ENCODE results near the gene SLC10A7. TPM values are rescaled to one million over a fixed set of nuclear protein-coding genes. Genes with fewer than 3 reads are reported as not detected.

The SLC10A7 gene
- total and polyA plus RNA-seq, 10 of the 15 experiments (the other 5 are each of a cell fraction or from before 2014, with no cell fraction given): 4.6 to 23.7 (median 15.6) TPM

DNA sequence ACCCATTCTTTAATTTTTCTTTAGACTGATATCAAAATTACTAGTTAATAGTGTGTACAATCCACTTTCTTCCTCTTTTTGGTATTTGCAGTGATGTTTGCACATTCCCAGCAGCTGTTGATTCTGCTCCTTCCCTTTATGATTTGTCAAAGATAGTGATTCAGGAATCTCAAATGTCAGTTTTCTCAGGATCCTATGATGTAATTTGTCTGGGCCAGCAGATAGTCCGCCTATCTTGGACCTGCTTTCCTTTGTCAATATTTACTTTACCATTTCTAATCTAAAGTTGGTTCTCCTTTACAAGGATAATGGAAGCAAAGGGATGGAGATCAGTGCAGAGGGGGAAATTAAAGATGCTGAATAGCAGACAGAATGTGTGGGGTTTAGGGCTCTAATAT, 185.3 kb downstream of the SLC10A7 start:
- Histone ChIP-seq H3K4me3 (no peak overlapping the region), H3K9me3 (replicated peaks; ENCODE audit: control insufficient read depth, insufficient read depth, low read length) (no peaks in the 10 kb centered on the region), H4K20me1 (ENCODE audit: control insufficient read depth, insufficient read depth) (no peaks in the 10 kb centered on the region), H3K27ac (ENCODE audit: control insufficient read depth, insufficient read depth) (no peak overlapping the region), H3K4me2 (ENCODE audit: control insufficient read depth, insufficient read depth) (no peak overlapping the region), H2AFZ (ENCODE audit: control insufficient read depth, low read depth, low read length) (no peak overlapping the region), H3K79me2 (ENCODE audit: control insufficient read depth, insufficient read depth, low read length) (peaks cover 1% of the 10 kb centered on the region), H3K9ac (ENCODE audit: control insufficient read depth, insufficient read depth, low read length) (no peak overlapping the region), H3K27me3 (replicated peaks in 1 of 2; ENCODE audit: control insufficient read depth in 2 of 2, insufficient read depth in 2 of 2, low read length in 1 of 2) (no peaks in the 10 kb centered on the region), H3K4me1 (ENCODE audit: control insufficient read depth, insufficient read depth, low read length) (peaks cover 13% of the 10 kb centered on the region; the same call in 1 of the 2 replicates), H3K36me3 (ENCODE audit: control insufficient read depth in 2 of 2, insufficient read depth in 2 of 2, low read length in 1 of 2) (no peaks in the 10 kb centered on the region)
- ChIA-PET RAD21 (ENCODE audit: unreplicated experiment) (interaction anchor here (1.3 to 8.3 kb wide), 2 partner anchors 64 to 184 kb away, joined by 3 to 159 read pairs; no protein-coding TSS in a partner anchor), CTCF (interaction anchor here (1.0 to 15.2 kb wide), 5 partner anchors 63 to 241 kb away, joined by 4 to 173 read pairs (median 6); no protein-coding TSS in a partner anchor), SMC1A (ENCODE audit: uncharacterized antibody, unreplicated experiment) (interaction anchor here (0.9 to 5.3 kb wide), 6 partner anchors 29 to 761 kb away, joined by 3 to 121 read pairs (median 4); no protein-coding TSS in a partner anchor), POLR2A (no interaction called here)
- DNase-seq (ENCODE audit: low read depth, low spot score) (no peak), ATAC-seq (no peak), FAIRE-seq (no peak)
- intact Hi-C loops (cut with micrococcal nuclease; ENCODE audit: unreplicated experiment): loop anchor here (10.0 kb wide), 1 partner anchor 402 kb away; the partner anchor contains the start of gene ZNF827
- BruUV-seq (replicated peaks): no TSS peak
- TF ChIP-seq PAX5 (IDR thresholded peaks at IDR 0.05; ENCODE audit: borderline replicate concordance, low read depth, low read length) (no peak), SREBF1 (IDR thresholded peaks at IDR 0.05; ENCODE audit: low read length) (no peak), IKZF1 (conservative IDR thresholded peaks at IDR 0.05) (no peak), SMARCA5 (IDR thresholded peaks at IDR 0.05) (no peak), SP1 (IDR thresholded peaks at IDR 0.05; ENCODE audit: low read depth, low read length) (no peak), NFYB (IDR thresholded peaks at IDR 0.05; ENCODE audit: insufficient read depth, low read depth, low read length) (no peak), SIX5 (IDR thresholded peaks at IDR 0.05; ENCODE audit: low read depth, low read length, severe bottlenecking) (no peak), POU2F2 (IDR thresholded peaks at IDR 0.05; ENCODE audit: borderline replicate concordance, low read depth, low read length) (no peak), ZNF622 (IDR thresholded peaks at IDR 0.05) (no peak), ZNF207 (IDR thresholded peaks at IDR 0.05; ENCODE audit: borderline replicate concordance) (no peak), CBFB (IDR thresholded peaks at IDR 0.05; ENCODE audit: low read depth) (no peak)
- TF ChIP-seq, protein P1, sequence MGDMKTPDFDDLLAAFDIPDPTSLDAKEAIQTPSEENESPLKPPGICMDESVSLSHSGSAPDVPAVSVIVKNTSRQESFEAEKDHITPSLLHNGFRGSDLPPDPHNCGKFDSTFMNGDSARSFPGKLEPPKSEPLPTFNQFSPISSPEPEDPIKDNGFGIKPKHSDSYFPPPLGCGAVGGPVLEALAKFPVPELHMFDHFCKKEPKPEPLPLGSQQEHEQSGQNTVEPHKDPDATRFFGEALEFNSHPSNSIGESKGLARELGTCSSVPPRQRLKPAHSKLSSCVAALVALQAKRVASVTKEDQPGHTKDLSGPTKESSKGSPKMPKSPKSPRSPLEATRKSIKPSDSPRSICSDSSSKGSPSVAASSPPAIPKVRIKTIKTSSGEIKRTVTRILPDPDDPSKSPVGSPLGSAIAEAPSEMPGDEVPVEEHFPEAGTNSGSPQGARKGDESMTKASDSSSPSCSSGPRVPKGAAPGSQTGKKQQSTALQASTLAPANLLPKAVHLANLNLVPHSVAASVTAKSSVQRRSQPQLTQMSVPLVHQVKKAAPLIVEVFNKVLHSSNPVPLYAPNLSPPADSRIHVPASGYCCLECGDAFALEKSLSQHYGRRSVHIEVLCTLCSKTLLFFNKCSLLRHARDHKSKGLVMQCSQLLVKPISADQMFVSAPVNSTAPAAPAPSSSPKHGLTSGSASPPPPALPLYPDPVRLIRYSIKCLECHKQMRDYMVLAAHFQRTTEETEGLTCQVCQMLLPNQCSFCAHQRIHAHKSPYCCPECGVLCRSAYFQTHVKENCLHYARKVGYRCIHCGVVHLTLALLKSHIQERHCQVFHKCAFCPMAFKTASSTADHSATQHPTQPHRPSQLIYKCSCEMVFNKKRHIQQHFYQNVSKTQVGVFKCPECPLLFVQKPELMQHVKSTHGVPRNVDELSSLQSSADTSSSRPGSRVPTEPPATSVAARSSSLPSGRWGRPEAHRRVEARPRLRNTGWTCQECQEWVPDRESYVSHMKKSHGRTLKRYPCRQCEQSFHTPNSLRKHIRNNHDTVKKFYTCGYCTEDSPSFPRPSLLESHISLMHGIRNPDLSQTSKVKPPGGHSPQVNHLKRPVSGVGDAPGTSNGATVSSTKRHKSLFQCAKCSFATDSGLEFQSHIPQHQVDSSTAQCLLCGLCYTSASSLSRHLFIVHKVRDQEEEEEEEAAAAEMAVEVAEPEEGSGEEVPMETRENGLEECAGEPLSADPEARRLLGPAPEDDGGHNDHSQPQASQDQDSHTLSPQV (IDR thresholded peaks at IDR 0.05): no peak
- TF ChIP-seq, protein P2, sequence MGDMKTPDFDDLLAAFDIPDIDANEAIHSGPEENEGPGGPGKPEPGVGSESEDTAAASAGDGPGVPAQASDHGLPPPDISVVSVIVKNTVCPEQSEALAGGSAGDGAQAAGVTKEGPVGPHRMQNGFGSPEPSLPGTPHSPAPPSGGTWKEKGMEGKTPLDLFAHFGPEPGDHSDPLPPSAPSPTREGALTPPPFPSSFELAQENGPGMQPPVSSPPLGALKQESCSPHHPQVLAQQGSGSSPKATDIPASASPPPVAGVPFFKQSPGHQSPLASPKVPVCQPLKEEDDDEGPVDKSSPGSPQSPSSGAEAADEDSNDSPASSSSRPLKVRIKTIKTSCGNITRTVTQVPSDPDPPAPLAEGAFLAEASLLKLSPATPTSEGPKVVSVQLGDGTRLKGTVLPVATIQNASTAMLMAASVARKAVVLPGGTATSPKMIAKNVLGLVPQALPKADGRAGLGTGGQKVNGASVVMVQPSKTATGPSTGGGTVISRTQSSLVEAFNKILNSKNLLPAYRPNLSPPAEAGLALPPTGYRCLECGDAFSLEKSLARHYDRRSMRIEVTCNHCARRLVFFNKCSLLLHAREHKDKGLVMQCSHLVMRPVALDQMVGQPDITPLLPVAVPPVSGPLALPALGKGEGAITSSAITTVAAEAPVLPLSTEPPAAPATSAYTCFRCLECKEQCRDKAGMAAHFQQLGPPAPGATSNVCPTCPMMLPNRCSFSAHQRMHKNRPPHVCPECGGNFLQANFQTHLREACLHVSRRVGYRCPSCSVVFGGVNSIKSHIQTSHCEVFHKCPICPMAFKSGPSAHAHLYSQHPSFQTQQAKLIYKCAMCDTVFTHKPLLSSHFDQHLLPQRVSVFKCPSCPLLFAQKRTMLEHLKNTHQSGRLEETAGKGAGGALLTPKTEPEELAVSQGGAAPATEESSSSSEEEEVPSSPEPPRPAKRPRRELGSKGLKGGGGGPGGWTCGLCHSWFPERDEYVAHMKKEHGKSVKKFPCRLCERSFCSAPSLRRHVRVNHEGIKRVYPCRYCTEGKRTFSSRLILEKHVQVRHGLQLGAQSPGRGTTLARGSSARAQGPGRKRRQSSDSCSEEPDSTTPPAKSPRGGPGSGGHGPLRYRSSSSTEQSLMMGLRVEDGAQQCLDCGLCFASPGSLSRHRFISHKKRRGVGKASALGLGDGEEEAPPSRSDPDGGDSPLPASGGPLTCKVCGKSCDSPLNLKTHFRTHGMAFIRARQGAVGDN (IDR thresholded peaks at IDR 0.05): no peak
- 100% methylated on average over 1 of the region's 1 CpG for WGBS (ENCODE audit: insufficient coverage, insufficient replicate concordance, low lambda C conversion rate, missing lambda C conversion rate)
- in situ Hi-C loops (cut with MboI): loop anchor here (5.0 to 10.0 kb wide), 3 partner anchors 89 to 758 kb away; no protein-coding TSS in a partner anchor
